ENCODE data around the gene DERL2.
A peak's percentile ranks its signal among the peaks of the same experiment; 100 is the strongest.

Gene DERL2

GRCh38 chr17:5508810-5509209 is 22.8 kb upstream of the DERL2 start:
- Histone ChIP-seq H3K4me1 (no peaks in the 10 kb centered on the region), H3K4me3 (ENCODE audit: low read depth, low read length) (no peak overlapping the region), H3K27me3 (no peaks in the 10 kb centered on the region), H3K36me3 (no peaks in the 10 kb centered on the region), H3K9me3 (no peaks in the 10 kb centered on the region)
- TF ChIP-seq, protein P1, sequence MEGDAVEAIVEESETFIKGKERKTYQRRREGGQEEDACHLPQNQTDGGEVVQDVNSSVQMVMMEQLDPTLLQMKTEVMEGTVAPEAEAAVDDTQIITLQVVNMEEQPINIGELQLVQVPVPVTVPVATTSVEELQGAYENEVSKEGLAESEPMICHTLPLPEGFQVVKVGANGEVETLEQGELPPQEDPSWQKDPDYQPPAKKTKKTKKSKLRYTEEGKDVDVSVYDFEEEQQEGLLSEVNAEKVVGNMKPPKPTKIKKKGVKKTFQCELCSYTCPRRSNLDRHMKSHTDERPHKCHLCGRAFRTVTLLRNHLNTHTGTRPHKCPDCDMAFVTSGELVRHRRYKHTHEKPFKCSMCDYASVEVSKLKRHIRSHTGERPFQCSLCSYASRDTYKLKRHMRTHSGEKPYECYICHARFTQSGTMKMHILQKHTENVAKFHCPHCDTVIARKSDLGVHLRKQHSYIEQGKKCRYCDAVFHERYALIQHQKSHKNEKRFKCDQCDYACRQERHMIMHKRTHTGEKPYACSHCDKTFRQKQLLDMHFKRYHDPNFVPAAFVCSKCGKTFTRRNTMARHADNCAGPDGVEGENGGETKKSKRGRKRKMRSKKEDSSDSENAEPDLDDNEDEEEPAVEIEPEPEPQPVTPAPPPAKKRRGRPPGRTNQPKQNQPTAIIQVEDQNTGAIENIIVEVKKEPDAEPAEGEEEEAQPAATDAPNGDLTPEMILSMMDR (IDR thresholded peaks at IDR 0.05; ENCODE audit: low read depth, low read length), result no peak
- DNase-seq, result no peak

DNA sequence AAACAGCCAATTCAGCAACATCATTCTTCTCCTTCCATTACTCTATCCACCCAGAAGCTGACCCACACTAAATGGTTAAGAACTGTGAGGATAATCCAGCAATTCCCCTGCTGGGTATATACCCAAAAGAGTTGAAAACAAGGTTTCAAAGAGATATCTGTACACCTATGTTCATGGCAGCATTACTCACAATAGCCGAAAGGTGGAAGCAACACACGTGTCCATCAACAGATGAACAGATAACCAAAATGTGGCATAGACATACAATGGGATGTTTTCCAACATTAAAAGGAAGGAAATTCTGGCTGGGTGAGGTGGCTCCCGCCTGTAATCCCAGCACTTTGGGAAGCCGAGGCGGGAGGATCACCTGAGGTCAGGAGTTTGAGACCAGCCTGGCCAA is 20.3 kb upstream of the DERL2 start:
- H3K27me3 ChIP-seq, result no peaks in the 10 kb centered on the region
- DNase-seq, result no peak
- TF ChIP-seq, protein P1 (IDR thresholded peaks at IDR 0.05; ENCODE audit: low read depth, low read length), result no peak
- H3K4me3 ChIP-seq (ENCODE audit: low read depth, low read length), result no peak overlapping the region
- no peaks in the 10 kb centered on the region for H3K9me3 ChIP-seq
- H3K36me3 ChIP-seq, result no peaks in the 10 kb centered on the region
- H3K4me1 ChIP-seq, result no peaks in the 10 kb centered on the region

DNA sequence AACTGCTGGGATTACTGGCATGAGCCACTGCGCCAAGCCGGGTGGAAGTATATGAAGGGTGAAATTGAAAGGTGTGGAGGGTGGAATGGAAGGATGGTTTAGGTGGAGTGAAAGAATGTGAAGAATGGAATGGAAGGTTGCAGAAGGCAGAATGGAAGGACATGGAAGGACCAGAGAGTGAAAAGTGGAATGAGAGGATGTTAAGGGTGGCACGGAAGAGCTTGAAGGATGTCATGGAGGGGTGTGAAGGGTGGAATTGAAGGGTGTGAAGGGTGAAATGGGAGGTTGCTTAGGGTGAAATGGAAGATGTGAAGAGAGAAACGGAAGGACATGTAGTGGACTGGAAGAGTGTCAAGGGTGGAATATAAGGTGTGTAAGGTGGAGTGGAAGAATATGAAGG is 16.6 kb upstream of the DERL2 start:
- Histone ChIP-seq H3K9me3 (no peaks in the 10 kb centered on the region), H3K36me3 (no peaks in the 10 kb centered on the region), H3K4me3 (ENCODE audit: low read depth, low read length) (no peak overlapping the region), H3K27me3 (no peaks in the 10 kb centered on the region), H3K4me1 (no peaks in the 10 kb centered on the region)
- DNase-seq, result no peak
- TF ChIP-seq, protein P1 (IDR thresholded peaks at IDR 0.05; ENCODE audit: low read depth, low read length), result no peak

DNA sequence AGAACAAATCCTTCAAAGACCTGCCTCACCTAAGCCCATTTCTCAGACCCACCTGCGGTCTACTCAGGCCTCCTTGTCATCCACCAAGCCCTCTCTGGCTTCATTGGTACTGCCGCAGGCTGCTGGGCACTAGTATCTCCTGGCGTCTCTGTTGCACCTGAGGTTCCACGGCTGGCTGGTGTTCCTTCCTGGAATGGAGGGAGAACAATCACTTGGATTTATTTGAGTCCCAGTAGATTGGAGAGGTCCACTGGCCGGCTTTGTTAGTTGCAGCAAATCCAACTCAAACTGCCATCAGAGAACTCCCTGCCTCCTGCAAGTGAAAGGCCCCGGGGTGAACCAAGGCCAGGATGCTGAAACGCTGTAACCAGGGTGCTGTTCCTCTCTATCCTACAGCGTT is 15.7 kb upstream of the DERL2 start:
- no peak for DNase-seq
- Histone ChIP-seq H3K4me1 (no peaks in the 10 kb centered on the region), H3K36me3 (no peaks in the 10 kb centered on the region), H3K4me3 (ENCODE audit: low read depth, low read length) (no peak overlapping the region), H3K27me3 (no peaks in the 10 kb centered on the region), H3K9me3 (no peaks in the 10 kb centered on the region)
- TF ChIP-seq, protein P1 (IDR thresholded peaks at IDR 0.05; ENCODE audit: low read depth, low read length), result no peak

- H3K4me1 ChIP-seq, result no peaks in the 10 kb centered on the region
- peak overlapping the region; percentile 62 for H3K4me3 ChIP-seq (ENCODE audit: low read depth, low read length)
- no peaks in the 10 kb centered on the region for H3K27me3 ChIP-seq
- no peaks in the 10 kb centered on the region for H3K36me3 ChIP-seq
- no peaks in the 10 kb centered on the region for H3K9me3 ChIP-seq
- TF ChIP-seq, protein P1 (IDR thresholded peaks at IDR 0.05; ENCODE audit: low read depth, low read length), result no peak
- DNase-seq, result peak; percentile 90
Observed at GRCh38 chr17:5500589-5501391, 14.8 kb upstream of the DERL2 start.

DNA sequence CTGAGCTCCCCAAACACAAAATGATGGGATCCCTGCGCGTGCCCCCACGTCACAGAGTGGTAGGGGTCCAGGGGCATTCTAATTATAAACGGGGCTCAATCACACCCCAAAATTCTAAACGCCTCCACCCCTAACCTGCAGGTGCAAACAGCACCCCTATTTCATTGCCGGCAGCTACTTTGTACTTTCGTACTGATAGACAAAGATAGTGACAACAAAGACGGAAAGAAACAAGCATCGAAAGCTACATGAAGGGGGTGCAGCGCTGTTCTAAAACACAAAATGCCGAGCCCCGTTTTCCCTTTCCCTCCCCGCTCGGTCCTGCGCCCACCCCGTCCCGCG is 14.2 kb upstream of the DERL2 start:
- H3K4me1 ChIP-seq, result no peaks in the 10 kb centered on the region
- TF ChIP-seq, protein P1 (IDR thresholded peaks at IDR 0.05; ENCODE audit: low read depth, low read length), result no peak
- H3K9me3 ChIP-seq, result no peaks in the 10 kb centered on the region
- no peaks in the 10 kb centered on the region for H3K27me3 ChIP-seq
- no peaks in the 10 kb centered on the region for H3K36me3 ChIP-seq
- DNase-seq, result no peak
- peak overlapping the region; percentile 62 for H3K4me3 ChIP-seq (ENCODE audit: low read depth, low read length)

All from BE2C (cell line).